HepG2 (cell line): Measurements from ENCODE around the gene PNPLA2. TPM values are rescaled to one million over a fixed set of nuclear protein-coding genes. Genes with fewer than 3 reads are reported as not detected.

Experiments
- DNMT1 ChIP-seq: sonication (generic); formaldehyde crosslinking; IDR thresholded peaks from 2 replicates; pipeline ENCODE4 v1.5.1; 2020; ENCODE audit warnings: mild to moderate bottlenecking, missing genetic modification reagents
- FLYWCH1 ChIP-seq: sonication (generic); formaldehyde crosslinking; IDR thresholded peaks from 2 replicates; pipeline ENCODE4 v1.8.1; 2023; ENCODE audit warnings: mild to moderate bottlenecking, missing genetic modification reagents
- HOXA3 ChIP-seq: sonication (generic); formaldehyde crosslinking; IDR thresholded peaks from 2 replicates; pipeline ENCODE4 v1.5.0; 2020; ENCODE audit warnings: missing genetic modification reagents
- MXD4 ChIP-seq: IDR thresholded peaks from 2 replicates; pipeline ENCODE4 v1.6.1; 2016; ENCODE audit warnings: mild to moderate bottlenecking, missing biosample characterization, missing genetic modification reagents
- PPARG ChIP-seq: conservative IDR thresholded peaks from 2 replicates; pipeline ENCODE4 v1.6.1; 2016; ENCODE audit warnings: missing biosample characterization, missing genetic modification reagents
- RBAK ChIP-seq: sonication (generic); formaldehyde crosslinking; IDR thresholded peaks from 2 replicates; pipeline ENCODE4 v1.5.1; 2020; ENCODE audit warnings: mild to moderate bottlenecking, missing genetic modification reagents
- RBM39 ChIP-seq: fragments of 200-400 bp; formaldehyde crosslinking; IDR thresholded peaks from one replicate; pipeline ENCODE4 v1.6.1; 2018; ENCODE audit warnings: antibody characterized with exemption, mild to moderate bottlenecking, low read depth, low read length; ENCODE audit not compliant: poor library complexity, severe bottlenecking
- REXO4 ChIP-seq: sonication (generic); formaldehyde crosslinking; IDR thresholded peaks from 2 replicates; pipeline ENCODE4 v1.8.0; 2022; ENCODE audit warnings: missing genetic modification reagents, mild to moderate bottlenecking, borderline replicate concordance
- RXRA ChIP-seq: sonication (generic); formaldehyde crosslinking; IDR thresholded peaks from 2 replicates; pipeline ENCODE4 v1.5.1; 2020; ENCODE audit warnings: missing genetic modification reagents
- SOX5 ChIP-seq: IDR thresholded peaks from 2 replicates; pipeline ENCODE4 v1.6.1; 2016; ENCODE audit warnings: borderline replicate concordance
- ZC3H13 ChIP-seq: sonication (generic); formaldehyde crosslinking; IDR thresholded peaks from 2 replicates; pipeline ENCODE4 v1.8.1; 2023; ENCODE audit warnings: mild to moderate bottlenecking, missing genetic modification reagents, moderate library complexity
- ZFP37 ChIP-seq: sonication (generic); formaldehyde crosslinking; IDR thresholded peaks from 2 replicates; pipeline ENCODE4 v1.4.0; 2020; ENCODE audit warnings: missing genetic modification reagents, borderline replicate concordance
- ZFY ChIP-seq: sonication (generic); formaldehyde crosslinking; IDR thresholded peaks from 2 replicates; pipeline ENCODE4 v1.4.0; 2020; ENCODE audit warnings: missing genetic modification reagents
- ZNF253 ChIP-seq: sonication (generic); formaldehyde crosslinking; IDR thresholded peaks from 2 replicates; pipeline ENCODE4 v1.8.0; 2022; ENCODE audit warnings: mild to moderate bottlenecking, missing genetic modification reagents, borderline replicate concordance
- ZNF382 ChIP-seq: sonication (generic); formaldehyde crosslinking; IDR thresholded peaks from 2 replicates; pipeline ENCODE4 v1.5.0; 2020; ENCODE audit warnings: missing genetic modification reagents, mild to moderate bottlenecking, borderline replicate concordance
- ZNF496 ChIP-seq: sonication (generic); formaldehyde crosslinking; IDR thresholded peaks from 2 replicates; pipeline ENCODE4 v1.8.1; 2023; ENCODE audit warnings: mild to moderate bottlenecking, moderate library complexity, missing genetic modification reagents; ENCODE audit not compliant: insufficient replicate concordance
- ZNF713 ChIP-seq: sonication (generic); formaldehyde crosslinking; IDR thresholded peaks from 2 replicates; pipeline ENCODE4 v1.4.0; 2020; ENCODE audit warnings: mild to moderate bottlenecking, missing genetic modification reagents
- ZNF75D ChIP-seq: sonication (generic); formaldehyde crosslinking; IDR thresholded peaks from 2 replicates; pipeline ENCODE4 v1.8.1; 2023; ENCODE audit warnings: missing genetic modification reagents, mild to moderate bottlenecking, borderline replicate concordance
- ZNF776 ChIP-seq: sonication (generic); formaldehyde crosslinking; IDR thresholded peaks from 2 replicates; pipeline ENCODE4 v1.4.0; 2020; ENCODE audit warnings: mild to moderate bottlenecking, missing genetic modification reagents
- ZNF879 ChIP-seq: sonication (generic); formaldehyde crosslinking; IDR thresholded peaks from 2 replicates; pipeline ENCODE4 v1.8.1; 2023; ENCODE audit warnings: missing genetic modification reagents
- polyA plus RNA-seq, 8 experiments: library from polyadenylated mRNA; depleted of rRNA in 3 of 8; stranded (reverse) in 7 of 8; unstranded in 1 of 8; fragments of >200 nt; fragmentation: Illumina TruSeq in 4 of 8; extraction: Trizol in 4 of 8; gene quantifications; 2 replicates each; pipeline versions ENCODE4 v1.2.1 to v1.2.3, GENCODE V29; 2011 to 2016; ENCODE audit warnings: low read depth in 4 of 8, missing spikeins in 1 of 8, mixed read lengths in 1 of 8; ENCODE audit not compliant: insufficient read depth in 1 of 8
- total RNA-seq, 5 experiments: library from RNA; depleted of rRNA; stranded (reverse); fragments of >200 nt; fragmentation: Illumina TruSeq; extraction: Trizol; gene quantifications; 2 replicates each; pipeline ENCODE4 v1.2.3, GENCODE V29; 2016; ENCODE audit warnings: low read depth in 1 of 5
- TF ChIP-seq, protein P1 (sequence below): sonication (generic); formaldehyde crosslinking; IDR thresholded peaks from 2 replicates; pipeline ENCODE4 v1.4.0; 2020; ENCODE audit warnings: missing genetic modification reagents, borderline replicate concordance
- TF ChIP-seq, protein P2 (sequence below): sonication (generic); formaldehyde crosslinking; IDR thresholded peaks from 2 replicates; pipeline ENCODE4; 2020; ENCODE audit warnings: missing genetic modification reagents, mild to moderate bottlenecking, borderline replicate concordance
- TF ChIP-seq, protein P3 (sequence below): sonication (generic); formaldehyde crosslinking; conservative IDR thresholded peaks from 2 replicates; pipeline ENCODE4 v1.4.0; 2020; ENCODE audit warnings: missing genetic modification reagents

Gene PNPLA2
- total and polyA plus RNA-seq, 2 of the 13 experiments (the other 11 are each of a cell fraction or from before 2014, with no cell fraction given): 10.5 to 43.2 TPM

DNA sequence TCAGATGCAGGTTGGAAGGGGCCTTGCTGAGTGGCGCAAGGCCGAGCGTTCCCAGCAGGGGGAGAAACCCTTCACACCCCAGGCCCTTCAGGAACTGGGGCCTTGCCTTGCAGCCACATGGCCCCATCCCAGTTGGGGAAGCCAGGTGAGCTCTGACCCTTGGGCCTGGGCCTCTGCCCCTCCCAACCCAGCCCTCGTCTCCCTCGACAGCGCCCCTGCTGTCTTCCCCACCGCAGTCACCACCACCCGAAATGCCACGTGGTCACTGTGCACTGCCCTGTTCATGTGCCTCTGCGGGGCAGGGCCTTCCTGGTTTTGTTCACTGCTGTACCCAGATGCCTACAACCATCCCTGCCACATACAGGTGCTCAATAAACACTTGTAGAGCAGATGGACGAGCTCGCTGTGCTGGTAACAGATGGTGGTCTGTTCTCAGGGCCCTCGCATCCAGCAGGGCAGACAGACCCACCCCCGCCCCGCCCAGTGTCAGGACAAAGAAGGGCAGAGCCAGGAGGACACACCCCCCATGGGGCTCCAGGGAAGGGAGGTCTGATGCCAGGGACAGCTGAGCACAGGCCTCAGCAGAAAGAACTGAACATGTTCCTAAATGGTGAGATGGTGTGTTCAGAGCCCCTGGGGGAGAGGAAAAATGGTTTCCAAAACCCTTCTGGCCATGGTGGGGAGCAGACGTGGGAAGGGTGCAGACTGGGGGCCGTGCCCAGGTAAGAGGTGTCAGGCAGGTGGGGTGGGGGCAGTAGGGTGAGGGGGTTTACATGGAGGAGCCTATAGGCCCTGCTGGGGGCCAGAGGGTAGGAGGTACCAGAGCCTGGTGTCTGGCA is 19.9 kb downstream of the PNPLA2 start (continued):
- TF ChIP-seq FLYWCH1 (0 out of 2 replicates have a peak, but pooled peaks have one; percentile 81), ZNF776 (CRISPR knock-in tag) (no peak), RBM39 (peak; percentile 20), ZNF75D (no peak), SOX5 (CRISPR knock-in tag) (peak; percentile 43; the same call in 1 of the 2 replicates), ZNF879 (CRISPR knock-in tag) (0 out of 2 replicates have a peak, but pooled peaks have one; percentile 40), RBAK (no peak), MXD4 (CRISPR knock-in tag) (peak; percentile 89), ZC3H13 (CRISPR knock-in tag) (peak; percentile 87; the same call in 1 of the 2 replicates), ZNF496 (CRISPR knock-in tag) (no peak), ZFP37 (CRISPR knock-in tag) (no peak), PPARG (CRISPR knock-in tag) (peak; percentile 50; the same call in 1 of the 2 replicates), RXRA (CRISPR knock-in tag) (peak; percentile 82), ZNF713 (no peak), DNMT1 (CRISPR knock-in tag) (no peak), REXO4 (CRISPR knock-in tag) (no peak), HOXA3 (CRISPR knock-in tag) (peak; percentile 76), ZNF382 (no peak), ZNF253 (no peak), ZFY (peak; percentile 84)
- TF ChIP-seq, protein P1, sequence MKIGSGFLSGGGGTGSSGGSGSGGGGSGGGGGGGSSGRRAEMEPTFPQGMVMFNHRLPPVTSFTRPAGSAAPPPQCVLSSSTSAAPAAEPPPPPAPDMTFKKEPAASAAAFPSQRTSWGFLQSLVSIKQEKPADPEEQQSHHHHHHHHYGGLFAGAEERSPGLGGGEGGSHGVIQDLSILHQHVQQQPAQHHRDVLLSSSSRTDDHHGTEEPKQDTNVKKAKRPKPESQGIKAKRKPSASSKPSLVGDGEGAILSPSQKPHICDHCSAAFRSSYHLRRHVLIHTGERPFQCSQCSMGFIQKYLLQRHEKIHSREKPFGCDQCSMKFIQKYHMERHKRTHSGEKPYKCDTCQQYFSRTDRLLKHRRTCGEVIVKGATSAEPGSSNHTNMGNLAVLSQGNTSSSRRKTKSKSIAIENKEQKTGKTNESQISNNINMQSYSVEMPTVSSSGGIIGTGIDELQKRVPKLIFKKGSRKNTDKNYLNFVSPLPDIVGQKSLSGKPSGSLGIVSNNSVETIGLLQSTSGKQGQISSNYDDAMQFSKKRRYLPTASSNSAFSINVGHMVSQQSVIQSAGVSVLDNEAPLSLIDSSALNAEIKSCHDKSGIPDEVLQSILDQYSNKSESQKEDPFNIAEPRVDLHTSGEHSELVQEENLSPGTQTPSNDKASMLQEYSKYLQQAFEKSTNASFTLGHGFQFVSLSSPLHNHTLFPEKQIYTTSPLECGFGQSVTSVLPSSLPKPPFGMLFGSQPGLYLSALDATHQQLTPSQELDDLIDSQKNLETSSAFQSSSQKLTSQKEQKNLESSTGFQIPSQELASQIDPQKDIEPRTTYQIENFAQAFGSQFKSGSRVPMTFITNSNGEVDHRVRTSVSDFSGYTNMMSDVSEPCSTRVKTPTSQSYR: peak; percentile 57; the same call in 1 of the 2 replicates
- TF ChIP-seq, protein P2, sequence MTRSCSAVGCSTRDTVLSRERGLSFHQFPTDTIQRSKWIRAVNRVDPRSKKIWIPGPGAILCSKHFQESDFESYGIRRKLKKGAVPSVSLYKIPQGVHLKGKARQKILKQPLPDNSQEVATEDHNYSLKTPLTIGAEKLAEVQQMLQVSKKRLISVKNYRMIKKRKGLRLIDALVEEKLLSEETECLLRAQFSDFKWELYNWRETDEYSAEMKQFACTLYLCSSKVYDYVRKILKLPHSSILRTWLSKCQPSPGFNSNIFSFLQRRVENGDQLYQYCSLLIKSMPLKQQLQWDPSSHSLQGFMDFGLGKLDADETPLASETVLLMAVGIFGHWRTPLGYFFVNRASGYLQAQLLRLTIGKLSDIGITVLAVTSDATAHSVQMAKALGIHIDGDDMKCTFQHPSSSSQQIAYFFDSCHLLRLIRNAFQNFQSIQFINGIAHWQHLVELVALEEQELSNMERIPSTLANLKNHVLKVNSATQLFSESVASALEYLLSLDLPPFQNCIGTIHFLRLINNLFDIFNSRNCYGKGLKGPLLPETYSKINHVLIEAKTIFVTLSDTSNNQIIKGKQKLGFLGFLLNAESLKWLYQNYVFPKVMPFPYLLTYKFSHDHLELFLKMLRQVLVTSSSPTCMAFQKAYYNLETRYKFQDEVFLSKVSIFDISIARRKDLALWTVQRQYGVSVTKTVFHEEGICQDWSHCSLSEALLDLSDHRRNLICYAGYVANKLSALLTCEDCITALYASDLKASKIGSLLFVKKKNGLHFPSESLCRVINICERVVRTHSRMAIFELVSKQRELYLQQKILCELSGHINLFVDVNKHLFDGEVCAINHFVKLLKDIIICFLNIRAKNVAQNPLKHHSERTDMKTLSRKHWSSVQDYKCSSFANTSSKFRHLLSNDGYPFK (CRISPR knock-in tag): peak; percentile 62; the same call in 1 of the 2 replicates
- TF ChIP-seq, protein P3, sequence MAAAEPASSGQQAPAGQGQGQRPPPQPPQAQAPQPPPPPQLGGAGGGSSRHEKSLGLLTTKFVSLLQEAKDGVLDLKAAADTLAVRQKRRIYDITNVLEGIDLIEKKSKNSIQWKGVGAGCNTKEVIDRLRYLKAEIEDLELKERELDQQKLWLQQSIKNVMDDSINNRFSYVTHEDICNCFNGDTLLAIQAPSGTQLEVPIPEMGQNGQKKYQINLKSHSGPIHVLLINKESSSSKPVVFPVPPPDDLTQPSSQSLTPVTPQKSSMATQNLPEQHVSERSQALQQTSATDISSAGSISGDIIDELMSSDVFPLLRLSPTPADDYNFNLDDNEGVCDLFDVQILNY (CRISPR knock-in tag): no peak
